ENCODE results near the gene SLC36A4.
"Not testable (repeated sequence)": the region's sequence is repeated elsewhere in the genome, so short reads cannot be mapped to it uniquely, and the experiment has no call there.

SLC36A4 gene

GRCh38 chr11:93117565-93117964 is 80.2 kb downstream of the SLC36A4 start:
- no peak for DNase-seq

- no peak for DNase-seq
Observed at GRCh38 chr11:93116641-93117441, 81.0 kb downstream of the SLC36A4 start.

DNA sequence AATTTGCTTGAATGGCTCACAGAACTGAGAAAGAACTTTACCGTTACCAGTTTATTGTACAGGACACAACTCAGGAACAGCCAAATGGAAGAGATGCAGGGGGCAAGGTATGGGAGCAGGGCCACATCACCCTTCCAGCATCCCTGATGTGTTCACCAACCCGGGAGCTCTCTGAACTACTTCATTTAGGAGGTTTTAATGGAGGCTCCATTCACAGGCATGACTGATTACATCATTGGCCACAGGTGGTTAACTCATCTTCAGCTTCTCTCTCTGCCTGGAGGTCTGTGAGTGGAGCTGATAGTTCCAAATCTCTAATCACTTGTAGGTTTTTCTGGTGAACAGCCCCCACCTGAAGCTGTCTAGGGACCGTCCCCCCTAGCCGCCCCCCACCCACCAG is 83.5 kb downstream of the SLC36A4 start:
- DNase-seq: no peak

DNA sequence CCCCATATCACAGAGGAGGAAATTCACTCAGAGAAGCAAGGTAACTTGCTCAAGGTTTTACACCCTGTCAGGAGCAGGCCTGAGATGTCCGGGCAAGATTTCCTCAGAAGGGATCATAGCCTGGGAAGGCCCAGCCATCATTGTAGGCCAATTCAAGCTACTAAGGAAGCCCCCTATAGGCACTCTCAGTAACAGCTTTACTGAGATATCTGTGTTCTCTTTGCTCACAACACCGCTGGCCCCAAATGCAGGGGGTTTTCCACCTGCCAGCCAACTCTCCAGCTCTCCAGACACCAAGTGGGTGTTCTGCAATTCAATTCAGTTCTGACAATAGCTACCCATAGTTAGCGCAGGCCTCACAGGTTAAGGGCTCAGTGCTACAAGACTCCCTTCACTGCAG is 84.0 kb downstream of the SLC36A4 start:
- no peak for DNase-seq

DNA sequence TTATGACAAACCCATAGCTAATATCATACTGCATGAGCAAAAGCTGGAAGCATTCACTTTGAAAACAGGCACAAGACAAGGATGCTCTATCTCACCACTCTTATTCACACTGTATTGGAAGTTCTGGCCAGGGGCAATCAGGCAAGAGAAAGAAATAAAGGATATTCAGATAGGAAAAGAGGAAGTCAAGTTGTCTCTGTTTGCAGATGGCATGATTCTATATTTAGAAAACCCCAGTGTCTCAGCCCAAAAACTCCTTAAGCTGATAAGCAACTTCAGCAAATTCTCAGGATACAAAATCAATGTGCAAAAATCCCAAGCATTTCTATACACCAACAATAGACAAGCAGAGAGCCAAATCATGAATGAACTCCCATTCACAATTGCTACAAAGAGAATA is 86.6 kb downstream of the SLC36A4 start:
- not testable (repeated sequence) for DNase-seq

DNA sequence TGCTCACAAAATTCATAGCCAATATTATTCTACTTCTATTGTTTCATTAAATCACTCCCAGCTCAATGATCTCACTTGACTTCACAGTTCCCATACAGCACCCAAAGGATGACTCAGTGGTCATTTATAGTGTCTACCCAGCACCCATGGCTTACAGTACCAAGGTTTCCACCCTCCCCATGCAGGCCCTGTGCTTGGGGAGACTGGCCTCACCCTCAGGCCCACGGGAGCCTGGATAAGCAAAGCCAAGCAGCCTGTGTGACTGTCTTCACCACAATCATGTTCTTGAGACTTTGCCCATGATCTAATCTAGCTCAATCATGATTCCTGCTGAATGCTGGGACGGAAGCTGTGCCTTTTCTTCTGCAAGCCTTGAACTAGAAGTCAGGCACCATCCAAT is 97.6 kb downstream of the SLC36A4 start:
- DNase-seq: no peak

DNA sequence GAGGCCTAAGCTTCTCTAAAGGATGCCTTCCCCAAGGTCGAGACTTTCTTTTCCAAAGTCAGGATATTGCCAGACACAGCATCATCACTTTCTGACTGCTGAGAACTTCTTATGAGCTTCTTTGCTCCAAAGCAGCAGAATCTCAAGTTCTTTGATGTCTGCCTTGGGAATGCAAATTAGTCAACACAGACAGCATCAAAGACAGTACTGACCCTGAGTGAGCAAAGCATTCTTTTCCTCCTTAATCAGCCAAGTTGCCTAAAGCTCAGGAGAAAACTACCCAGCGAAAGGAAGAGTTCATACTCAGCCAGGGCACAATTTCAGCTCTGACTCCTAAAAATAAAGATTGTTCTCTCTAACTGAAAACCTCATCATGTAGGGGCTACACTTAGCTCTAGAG is 98.0 kb downstream of the SLC36A4 start:
- no peak for DNase-seq
